Measurements from ENCODE around the gene FANCC. TPM values are rescaled to one million over a fixed set of nuclear protein-coding genes. Genes with fewer than 3 reads are reported as not detected.

FANCC gene
- total RNA-seq, 1 experiment from 2014 or later = 14.5 TPM

GRCh38 chr9:95311961-95312360 lies 5.5 kb downstream of the FANCC start:
- intact Hi-C loops (cut with micrococcal nuclease; ENCODE audit: unreplicated experiment) = no loop called here
- Mint-ChIP-seq H3K9me3 (ENCODE audit: low read depth, unreplicated experiment) (no peaks in the 10 kb centered on the region), H3K27me3 (ENCODE audit: unreplicated experiment) (no peaks in the 10 kb centered on the region), H3K36me3 (ENCODE audit: insufficient read depth, unreplicated experiment) (peaks cover 8% of the 10 kb centered on the region), H3K4me1 (ENCODE audit: low read depth, unreplicated experiment) (peaks cover 14% of the 10 kb centered on the region), H3K27ac (ENCODE audit: unreplicated experiment) (no peak overlapping the region), H3K4me3 (ENCODE audit: low read depth, unreplicated experiment) (no peak overlapping the region)
- BruUV-seq (replicated peaks) = no TSS peak
- no peak for DNase-seq
- CTCF ChIA-PET = no interaction called here
- TF ChIP-seq, protein P1, sequence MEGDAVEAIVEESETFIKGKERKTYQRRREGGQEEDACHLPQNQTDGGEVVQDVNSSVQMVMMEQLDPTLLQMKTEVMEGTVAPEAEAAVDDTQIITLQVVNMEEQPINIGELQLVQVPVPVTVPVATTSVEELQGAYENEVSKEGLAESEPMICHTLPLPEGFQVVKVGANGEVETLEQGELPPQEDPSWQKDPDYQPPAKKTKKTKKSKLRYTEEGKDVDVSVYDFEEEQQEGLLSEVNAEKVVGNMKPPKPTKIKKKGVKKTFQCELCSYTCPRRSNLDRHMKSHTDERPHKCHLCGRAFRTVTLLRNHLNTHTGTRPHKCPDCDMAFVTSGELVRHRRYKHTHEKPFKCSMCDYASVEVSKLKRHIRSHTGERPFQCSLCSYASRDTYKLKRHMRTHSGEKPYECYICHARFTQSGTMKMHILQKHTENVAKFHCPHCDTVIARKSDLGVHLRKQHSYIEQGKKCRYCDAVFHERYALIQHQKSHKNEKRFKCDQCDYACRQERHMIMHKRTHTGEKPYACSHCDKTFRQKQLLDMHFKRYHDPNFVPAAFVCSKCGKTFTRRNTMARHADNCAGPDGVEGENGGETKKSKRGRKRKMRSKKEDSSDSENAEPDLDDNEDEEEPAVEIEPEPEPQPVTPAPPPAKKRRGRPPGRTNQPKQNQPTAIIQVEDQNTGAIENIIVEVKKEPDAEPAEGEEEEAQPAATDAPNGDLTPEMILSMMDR (IDR thresholded peaks at IDR 0.05; ENCODE audit: unreplicated experiment) = no peak

DNA sequence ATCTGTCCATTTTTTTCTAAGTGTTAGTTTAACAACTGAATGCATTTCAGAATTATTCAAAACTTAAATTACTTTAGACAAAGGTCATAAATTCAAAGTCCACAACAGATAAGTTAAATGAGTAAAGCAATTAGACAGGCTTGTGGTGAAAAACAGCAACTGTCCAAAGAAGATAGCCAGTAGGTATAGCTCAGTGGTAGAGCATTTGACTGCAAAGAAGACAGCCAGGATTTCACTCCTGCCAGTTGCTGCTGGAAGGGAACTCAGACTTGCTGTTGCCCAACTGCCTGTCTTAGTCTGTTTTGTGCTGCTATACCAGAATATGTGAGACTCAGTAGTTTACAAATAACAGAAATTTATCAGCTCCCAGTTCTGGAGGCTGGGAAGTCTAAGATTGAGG lies 10.0 kb downstream of the FANCC start:
- CTCF ChIA-PET = no interaction called here
- H3K4me1 Mint-ChIP-seq (ENCODE audit: low read depth, unreplicated experiment) = no peaks in the 10 kb centered on the region
- no peaks in the 10 kb centered on the region for H3K36me3 Mint-ChIP-seq (ENCODE audit: insufficient read depth, unreplicated experiment)
- H3K27me3 Mint-ChIP-seq (ENCODE audit: unreplicated experiment) = no peaks in the 10 kb centered on the region
- no peak overlapping the region for H3K27ac Mint-ChIP-seq (ENCODE audit: unreplicated experiment)
- TF ChIP-seq, protein P1 (IDR thresholded peaks at IDR 0.05; ENCODE audit: unreplicated experiment) = no peak
- DNase-seq = no peak
- intact Hi-C loops (cut with micrococcal nuclease; ENCODE audit: unreplicated experiment) = no loop called here
- BruUV-seq (replicated peaks) = no TSS peak
- no peaks in the 10 kb centered on the region for H3K9me3 Mint-ChIP-seq (ENCODE audit: low read depth, unreplicated experiment)
- H3K4me3 Mint-ChIP-seq (ENCODE audit: low read depth, unreplicated experiment) = no peak overlapping the region

- CTCF ChIA-PET = no interaction called here
- H3K4me1 Mint-ChIP-seq (ENCODE audit: low read depth, unreplicated experiment) = no peaks in the 10 kb centered on the region
- H3K9me3 Mint-ChIP-seq (ENCODE audit: low read depth, unreplicated experiment) = no peaks in the 10 kb centered on the region
- H3K27ac Mint-ChIP-seq (ENCODE audit: unreplicated experiment) = no peak overlapping the region
- no peak overlapping the region for H3K4me3 Mint-ChIP-seq (ENCODE audit: low read depth, unreplicated experiment)
- BruUV-seq (replicated peaks) = no TSS peak
- intact Hi-C loops (cut with micrococcal nuclease; ENCODE audit: unreplicated experiment) = no loop called here
- H3K27me3 Mint-ChIP-seq (ENCODE audit: unreplicated experiment) = no peaks in the 10 kb centered on the region
- TF ChIP-seq, protein P1 (IDR thresholded peaks at IDR 0.05; ENCODE audit: unreplicated experiment) = no peak
- no peak for DNase-seq
- H3K36me3 Mint-ChIP-seq (ENCODE audit: insufficient read depth, unreplicated experiment) = no peaks in the 10 kb centered on the region
These were observed 10.7 kb downstream of the FANCC start for GRCh38 chr9:95306819-95307218.

- TF ChIP-seq, protein P1 (IDR thresholded peaks at IDR 0.05; ENCODE audit: unreplicated experiment) = no peak
- CTCF ChIA-PET = no interaction called here
These were observed 11.6 kb downstream of the FANCC start for GRCh38 chr9:95305770-95306492.

More at GRCh38 chr9:95305770-95306492, 11.6 kb downstream of the FANCC start:
- no peak for DNase-seq
- intact Hi-C loops (cut with micrococcal nuclease; ENCODE audit: unreplicated experiment) = no loop called here
- no peaks in the 10 kb centered on the region for H3K9me3 Mint-ChIP-seq (ENCODE audit: low read depth, unreplicated experiment)
- BruUV-seq (replicated peaks) = no TSS peak
- no peak overlapping the region for H3K4me3 Mint-ChIP-seq (ENCODE audit: low read depth, unreplicated experiment)
- H3K27me3 Mint-ChIP-seq (ENCODE audit: unreplicated experiment) = no peaks in the 10 kb centered on the region
- H3K36me3 Mint-ChIP-seq (ENCODE audit: insufficient read depth, unreplicated experiment) = no peaks in the 10 kb centered on the region
- no peak overlapping the region for H3K27ac Mint-ChIP-seq (ENCODE audit: unreplicated experiment)
- H3K4me1 Mint-ChIP-seq (ENCODE audit: low read depth, unreplicated experiment) = no peaks in the 10 kb centered on the region
